ENCODE data around the gene TDRD12.
"Not testable (repeated sequence)": the region's sequence is repeated elsewhere in the genome, so short reads cannot be mapped to it uniquely, and the experiment has no call there.

Gene TDRD12

GRCh38 chr19:32842061-32842460, 122.5 kb downstream of the TDRD12 start:
- DNase-seq, result no peak

- DNase-seq, result no peak
Measured at GRCh38 chr19:32843716-32844245, 124.2 kb downstream of the TDRD12 start.

- not testable (repeated sequence) for DNase-seq
Measured at GRCh38 chr19:32848035-32848434, 128.5 kb downstream of the TDRD12 start.

- DNase-seq, result no peak
Measured at GRCh38 chr19:32852216-32852615, 132.6 kb downstream of the TDRD12 start.

GRCh38 chr19:32856818-32857217, 137.3 kb downstream of the TDRD12 start:
- DNase-seq, result not testable (repeated sequence)

- DNase-seq, result no peak
Measured at GRCh38 chr19:32857584-32857983, 138.0 kb downstream of the TDRD12 start.

GRCh38 chr19:32858155-32858554, 138.6 kb downstream of the TDRD12 start:
- no peak for DNase-seq

- DNase-seq, result no peak
Measured at GRCh38 chr19:32858559-32858958, 139.0 kb downstream of the TDRD12 start.

GRCh38 chr19:32859591-32859990, 140.0 kb downstream of the TDRD12 start:
- no peak for DNase-seq

GRCh38 chr19:32861596-32861995, 142.0 kb downstream of the TDRD12 start:
- DNase-seq, result no peak

GRCh38 chr19:32862173-32862572, 142.6 kb downstream of the TDRD12 start:
- no peak for DNase-seq

- DNase-seq, result no peak
Measured at GRCh38 chr19:32862741-32863140, 143.2 kb downstream of the TDRD12 start.

- DNase-seq, result no peak
Measured at GRCh38 chr19:32863301-32863700, 143.7 kb downstream of the TDRD12 start.

- no peak for DNase-seq
Measured at GRCh38 chr19:32863841-32864240, 144.3 kb downstream of the TDRD12 start.

- no peak for DNase-seq
Measured at GRCh38 chr19:32864318-32865007, 144.9 kb downstream of the TDRD12 start.

- DNase-seq, result no peak
Measured at GRCh38 chr19:32865326-32865725, 145.8 kb downstream of the TDRD12 start.

- DNase-seq, result no peak
Measured at GRCh38 chr19:32866061-32866460, 146.5 kb downstream of the TDRD12 start.

GRCh38 chr19:32866564-32867265, 147.1 kb downstream of the TDRD12 start:
- DNase-seq, result no peak

GRCh38 chr19:32867436-32867835, 147.9 kb downstream of the TDRD12 start:
- DNase-seq, result not testable (repeated sequence)

GRCh38 chr19:32868206-32868950, 148.8 kb downstream of the TDRD12 start:
- no peak for DNase-seq

GRCh38 chr19:32869369-32869965, 149.9 kb downstream of the TDRD12 start, which contains the start of gene SLC7A9:
TSS of gene SLC7A9 (minus strand) at chr19:32869767. CDS start at chr19:32868534, 1,233 bp downstream.
- DNase-seq, result no peak

- no peak for DNase-seq
Measured at GRCh38 chr19:32869966-32870573, 150.5 kb downstream of the TDRD12 start.
